Activated T-cell treated with anti-CD3 and anti-CD28 coated beads for 24 hours (primary cell): ENCODE measurements around the gene SH3TC1.

Experiments
- DNase-seq: peaks from one replicate; pipeline ENCODE4 v3.0.0-alpha.2; 2020; ENCODE audit warnings: low read depth

Gene SH3TC1

DNA sequence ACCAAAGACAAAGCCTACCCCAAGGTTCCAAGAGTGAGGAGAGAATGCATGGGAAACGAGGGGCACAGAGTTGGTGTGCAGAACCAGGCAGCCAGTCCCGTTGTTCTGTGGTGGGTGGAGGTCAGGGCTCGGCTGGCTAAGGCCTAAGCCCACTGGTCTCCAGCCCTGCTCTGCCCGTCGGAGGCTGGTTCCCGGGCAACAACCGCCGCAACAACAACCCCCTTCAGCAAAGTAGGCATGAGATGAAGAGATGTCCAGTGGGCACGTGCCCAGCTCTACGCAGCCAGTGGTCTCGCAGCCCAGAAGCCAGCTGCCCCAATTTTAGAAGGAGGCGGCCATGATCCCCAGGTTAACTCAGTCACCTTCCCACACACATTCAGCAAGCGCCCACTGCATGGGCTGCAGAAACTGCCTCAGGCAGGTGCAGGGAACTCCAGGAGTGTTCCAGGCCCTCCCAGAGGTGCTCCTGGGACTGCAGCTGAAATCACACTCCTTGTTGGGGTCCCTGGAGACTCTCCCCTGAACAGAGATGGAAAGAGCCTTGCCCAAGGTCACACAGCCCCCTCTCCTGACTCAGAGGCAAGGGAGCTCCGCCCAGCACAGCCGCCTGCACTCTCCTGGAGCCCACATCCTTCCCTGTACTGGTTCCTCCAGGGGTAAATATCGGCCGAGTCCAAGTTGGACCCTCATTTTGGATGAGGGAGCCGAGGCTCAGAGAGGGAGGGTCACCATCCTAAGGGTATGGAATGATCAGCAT is 45.1 kb downstream of the SH3TC1 start:
- DNase-seq, result no peak

- DNase-seq, result no peak
Observed at GRCh38 chr4:8244931-8245460, 45.9 kb downstream of the SH3TC1 start.

- DNase-seq, result no peak
Observed at GRCh38 chr4:8245884-8246833, 47.1 kb downstream of the SH3TC1 start.

DNA sequence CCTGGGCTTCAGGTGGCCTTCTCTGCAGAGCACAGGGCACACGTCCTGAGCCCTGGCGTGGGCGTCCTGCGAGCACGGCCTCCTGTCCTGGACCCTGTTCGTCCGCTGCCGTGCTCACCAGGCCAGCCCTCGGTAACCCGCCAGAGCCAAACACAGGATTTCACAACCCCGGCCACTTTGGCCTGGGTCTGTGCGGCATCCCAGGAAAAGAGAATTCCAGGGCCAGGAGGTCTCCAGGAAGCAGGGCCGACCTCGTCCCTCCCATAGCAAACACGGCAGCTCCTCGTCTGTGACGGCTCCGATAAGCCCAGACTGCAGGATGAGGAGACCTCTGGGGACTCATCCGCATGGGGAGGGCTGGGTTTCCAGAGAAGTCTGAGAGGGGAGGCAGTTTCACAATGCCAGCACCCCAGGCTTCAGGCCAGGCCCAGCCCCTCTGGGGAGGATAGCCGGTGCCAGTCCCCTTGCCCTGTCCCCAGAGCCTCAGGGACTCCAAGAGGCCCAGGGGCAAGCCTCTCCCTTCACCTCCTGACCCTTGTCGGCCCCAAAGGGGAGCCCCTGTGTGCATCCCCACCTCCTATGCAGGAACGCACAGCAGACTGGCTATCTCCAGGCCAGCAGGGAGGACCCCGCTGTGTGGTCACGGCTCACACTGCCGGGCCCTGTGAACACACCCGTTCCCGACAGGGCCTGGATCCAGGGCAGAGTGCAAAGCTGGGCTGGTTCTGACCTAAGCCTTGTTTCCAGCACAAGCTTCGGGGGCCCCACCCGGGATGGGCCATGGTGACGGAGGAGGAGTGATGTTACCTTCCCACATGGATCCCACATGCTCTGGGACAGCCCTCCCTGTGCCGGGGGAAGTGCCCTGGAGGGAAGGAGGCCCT is 48.2 kb downstream of the SH3TC1 start:
- DNase-seq, result no peak

GRCh38 chr4:8248091-8248490 is 49.0 kb downstream of the SH3TC1 start:
- no peak for DNase-seq

GRCh38 chr4:8250227-8250626 is 51.1 kb downstream of the SH3TC1 start:
- no peak for DNase-seq

GRCh38 chr4:8250637-8251036 is 51.5 kb downstream of the SH3TC1 start:
- DNase-seq, result no peak

DNA sequence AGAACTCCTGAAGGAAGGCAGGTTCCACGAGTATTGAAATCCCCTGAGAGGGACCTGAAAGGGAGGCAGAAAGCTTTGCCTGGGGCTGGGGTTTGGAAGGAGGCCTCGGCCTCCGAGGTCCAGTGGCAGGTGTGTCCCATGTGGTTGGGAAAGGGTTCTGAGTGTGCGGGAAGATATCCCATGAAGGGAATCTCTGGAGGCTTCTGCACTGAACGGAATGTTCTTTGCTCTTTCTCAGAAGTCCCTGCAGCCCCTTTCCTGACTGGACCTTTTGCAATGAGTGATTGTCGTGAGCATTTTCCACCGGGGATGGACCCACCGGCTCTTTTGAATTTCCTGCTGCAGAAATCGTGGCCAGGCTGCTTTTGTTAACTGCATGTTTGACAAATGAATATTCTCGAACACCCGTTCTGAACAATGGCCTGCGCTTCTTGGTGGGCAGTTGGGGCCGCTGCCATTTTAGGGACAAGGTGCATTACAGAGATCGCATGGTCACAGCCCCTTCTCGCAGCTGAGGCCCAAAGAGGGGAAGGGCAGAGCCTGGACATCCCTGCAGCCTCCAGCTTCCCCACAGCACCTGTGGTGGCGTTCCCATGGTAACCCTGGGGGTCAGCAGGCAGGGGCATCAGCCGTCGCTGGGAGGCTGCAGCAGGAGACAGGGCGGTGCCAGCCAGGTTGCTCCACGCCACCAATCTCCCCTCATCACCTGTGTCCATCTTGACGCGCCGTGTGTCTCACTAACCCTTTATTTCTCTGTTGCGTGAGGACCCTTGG is 52.2 kb downstream of the SH3TC1 start:
- DNase-seq, result no peak

DNA sequence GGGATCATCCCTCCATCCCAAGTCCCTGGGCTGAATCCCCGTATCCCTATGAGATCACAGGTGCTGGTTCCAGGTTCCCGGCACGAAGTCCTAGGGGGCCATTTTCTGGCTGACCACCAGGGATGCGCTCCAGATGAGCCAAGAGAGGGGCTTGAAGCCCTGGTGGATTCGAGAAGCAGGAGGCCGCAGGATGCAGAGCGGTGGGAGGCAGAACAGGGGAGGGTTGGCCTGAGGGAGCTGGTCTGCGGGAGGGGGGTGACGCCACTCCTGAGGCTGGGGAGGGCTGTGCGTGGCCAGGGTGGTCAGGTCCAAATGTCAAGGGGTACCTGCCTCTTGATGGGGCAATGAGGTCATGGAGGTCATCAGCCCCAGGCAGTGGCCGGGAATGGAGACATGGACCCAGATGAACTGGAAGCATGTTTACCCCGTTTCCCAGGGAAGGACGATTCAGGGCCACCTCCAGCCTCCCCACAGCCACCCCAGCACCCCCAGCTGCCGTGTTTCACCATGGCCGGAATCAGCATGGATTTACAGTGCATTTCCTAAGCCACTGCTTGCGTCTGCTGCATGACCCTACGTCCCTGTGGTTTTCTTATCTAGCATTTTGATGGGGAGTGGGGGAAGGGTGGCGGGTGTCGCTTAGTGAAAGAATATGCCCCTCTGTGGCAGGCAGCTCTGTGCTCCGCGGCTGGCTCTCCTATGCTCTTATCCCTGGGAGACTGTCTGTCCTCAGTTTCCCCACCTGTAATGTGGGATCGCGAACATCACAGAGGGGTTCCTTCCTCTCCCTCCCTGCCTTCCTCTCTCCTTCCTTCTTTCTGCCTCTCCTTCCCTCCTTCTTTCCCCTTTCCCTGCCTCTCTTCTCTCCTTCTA is 53.4 kb downstream of the SH3TC1 start:
- DNase-seq, result no peak

DNA sequence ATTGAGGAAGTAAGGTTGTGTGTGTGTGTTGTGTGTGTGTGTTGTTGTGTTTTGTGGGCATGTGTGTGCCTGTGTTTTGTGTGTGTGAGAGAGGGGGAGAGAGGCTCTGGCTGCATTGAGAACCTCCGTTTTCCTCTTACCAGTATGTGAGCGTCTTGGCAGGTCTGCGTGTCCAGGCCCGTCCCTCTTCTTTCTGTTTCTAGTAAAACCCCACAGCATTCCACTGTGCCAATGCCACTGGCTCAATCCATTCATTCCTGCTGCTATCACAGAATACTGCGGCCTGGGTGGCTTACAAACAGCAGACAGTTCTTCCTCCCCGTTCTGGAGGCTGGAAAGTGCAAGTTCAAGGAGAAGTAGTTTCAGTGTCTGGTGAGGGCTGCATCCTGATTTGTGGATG is 55.0 kb downstream of the SH3TC1 start:
- no peak for DNase-seq

- DNase-seq, result no peak
Observed at GRCh38 chr4:8255698-8256441, 56.8 kb downstream of the SH3TC1 start.

DNA sequence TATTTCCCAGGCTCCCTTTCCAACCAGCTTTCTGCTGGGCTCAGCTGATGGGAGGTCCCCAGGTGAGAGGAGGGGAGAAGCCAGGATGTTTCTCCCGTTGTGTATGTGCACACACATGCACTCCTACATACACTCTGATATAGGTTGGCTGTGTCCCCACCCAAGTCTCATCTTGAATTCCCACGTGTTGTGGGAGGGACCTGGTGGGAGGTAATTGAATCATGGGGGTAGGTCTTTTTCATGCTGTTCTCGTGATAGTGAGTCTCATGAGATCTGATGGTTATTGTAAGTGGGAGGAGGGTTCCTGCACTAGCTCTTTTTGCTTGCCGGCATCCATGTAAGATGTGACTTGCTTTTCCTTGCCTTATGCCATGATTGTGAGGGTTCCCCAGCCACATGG is 58.8 kb downstream of the SH3TC1 start:
- no peak for DNase-seq

- DNase-seq, result no peak
Observed at GRCh38 chr4:8258552-8259212, 59.6 kb downstream of the SH3TC1 start.

GRCh38 chr4:8259743-8260430 is 60.8 kb downstream of the SH3TC1 start:
- DNase-seq, result no peak

- DNase-seq, result no peak
Observed at GRCh38 chr4:8260656-8261111, 61.6 kb downstream of the SH3TC1 start.

DNA sequence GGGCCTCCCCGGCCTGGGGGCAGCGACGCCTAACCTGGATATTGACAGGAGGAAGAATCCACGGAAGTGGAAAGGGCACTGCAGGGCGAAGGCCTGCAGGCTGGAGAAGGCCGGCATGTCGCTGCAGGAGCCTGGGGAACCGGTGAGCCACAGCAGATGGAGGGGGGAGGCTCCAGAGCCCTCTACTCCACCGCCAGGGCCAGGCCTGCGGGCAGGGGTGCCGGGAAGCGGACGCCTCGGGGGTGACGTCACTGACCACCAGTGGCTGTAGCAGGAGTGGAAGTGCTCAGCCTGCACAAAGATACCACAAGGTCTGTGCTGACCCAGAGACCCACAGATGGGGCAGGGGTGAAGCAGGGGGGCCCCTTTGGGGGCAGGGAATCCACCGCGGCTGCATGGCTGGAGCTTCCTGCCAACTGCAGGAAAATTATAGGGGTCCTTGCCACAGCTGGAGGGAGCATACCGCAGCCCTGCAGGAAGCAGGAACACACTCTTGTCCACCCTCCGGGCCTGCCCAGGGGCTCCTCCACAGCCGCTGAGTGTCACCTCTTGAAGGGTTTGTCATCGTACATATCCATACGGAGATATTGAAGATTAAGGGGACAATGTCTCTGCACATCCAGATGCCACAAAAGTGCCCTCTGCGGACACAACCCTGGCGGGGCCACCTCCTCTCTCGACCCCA is 62.9 kb downstream of the SH3TC1 start:
- no peak for DNase-seq

GRCh38 chr4:8262637-8263322 is 63.7 kb downstream of the SH3TC1 start:
- DNase-seq, result no peak
